GM12801 (cell line): Measurements from ENCODE around the gene SOWAHB.

Source experiments
- CTCF ChIP-seq: IDR thresholded peaks from one replicate; pipeline ENCODE4 v1.5.1; 2011; ENCODE audit warnings: control low read depth; ENCODE audit not compliant: insufficient read length; ENCODE audit errors: extremely low read depth

The SOWAHB gene

DNA sequence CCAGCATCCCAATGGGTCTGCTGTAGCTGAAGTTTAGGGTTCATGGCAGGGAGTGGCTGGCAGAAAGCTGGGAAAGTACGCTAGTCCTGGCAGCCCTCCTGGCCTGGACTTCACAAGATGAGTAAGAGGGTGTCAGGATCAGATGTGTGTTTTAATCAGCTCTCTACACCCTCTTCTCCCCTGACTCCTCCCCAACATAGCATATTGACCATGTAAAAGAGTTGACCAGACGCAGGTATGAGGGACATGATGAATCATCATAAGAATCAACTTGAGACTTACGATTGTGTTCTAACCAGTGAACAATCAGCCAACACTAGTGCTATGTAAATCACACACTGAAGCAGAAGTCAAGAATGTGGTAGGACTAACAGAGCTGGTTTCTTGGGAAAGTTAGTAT, 5.3 kb downstream of the SOWAHB start:
- TF ChIP-seq CTCF, result no peak

- no peak for TF ChIP-seq CTCF
Observed at GRCh38 chr4:76892001-76892400, 5.9 kb downstream of the SOWAHB start.

GRCh38 chr4:76886848-76887441, 11.0 kb downstream of the SOWAHB start:
- no peak for TF ChIP-seq CTCF

- no peak for TF ChIP-seq CTCF
Observed at GRCh38 chr4:76886214-76886613, 11.7 kb downstream of the SOWAHB start.

DNA sequence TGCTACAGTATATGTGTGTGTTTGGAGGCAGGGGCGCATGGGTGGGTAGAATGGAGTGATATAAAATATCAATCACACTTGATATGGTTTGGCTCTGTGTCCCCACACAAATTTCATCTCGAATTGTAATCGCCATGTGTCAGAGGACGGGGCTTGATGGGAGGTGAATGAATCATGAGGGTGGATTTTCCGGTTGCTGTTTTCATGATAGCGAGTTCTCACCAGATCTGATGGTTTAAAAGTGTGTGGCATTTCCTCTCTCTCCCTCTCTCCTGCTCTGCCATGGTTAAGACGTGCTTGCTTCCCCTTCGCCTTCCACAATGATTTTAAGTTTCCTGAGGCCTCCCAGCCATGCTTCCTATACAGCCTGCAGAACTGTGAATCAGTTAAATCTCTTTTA, 14.8 kb downstream of the SOWAHB start:
- no peak for TF ChIP-seq CTCF

GRCh38 chr4:76882630-76883029, 15.3 kb downstream of the SOWAHB start:
- no peak for TF ChIP-seq CTCF

DNA sequence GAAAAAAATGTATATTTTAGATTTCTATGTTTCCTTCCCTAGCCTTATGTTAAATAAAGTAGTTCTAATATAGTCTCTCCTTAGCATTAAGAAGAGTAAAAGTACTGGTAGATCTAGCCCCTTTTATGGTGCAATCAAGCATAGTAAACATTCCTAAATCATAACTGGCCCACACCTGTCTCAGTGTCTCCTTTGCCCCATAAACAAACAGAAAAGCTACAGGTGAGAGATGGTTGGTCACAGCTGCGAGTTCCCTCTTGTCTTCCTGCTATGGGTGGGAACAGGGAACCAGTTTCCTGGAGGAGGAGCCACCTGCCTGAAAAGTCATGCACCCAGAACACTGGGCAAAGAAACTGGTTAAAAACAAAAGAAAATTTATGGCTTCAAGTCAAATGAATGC, 16.6 kb downstream of the SOWAHB start:
- no peak for TF ChIP-seq CTCF
